Measurements from ENCODE around the gene ABRACL.
A peak's percentile ranks its signal among the peaks of the same experiment; 100 is the strongest.
"Not testable (repeated sequence)": the region's sequence is repeated elsewhere in the genome, so short reads cannot be mapped to it uniquely, and the experiment has no call there.

The ABRACL gene

DNA sequence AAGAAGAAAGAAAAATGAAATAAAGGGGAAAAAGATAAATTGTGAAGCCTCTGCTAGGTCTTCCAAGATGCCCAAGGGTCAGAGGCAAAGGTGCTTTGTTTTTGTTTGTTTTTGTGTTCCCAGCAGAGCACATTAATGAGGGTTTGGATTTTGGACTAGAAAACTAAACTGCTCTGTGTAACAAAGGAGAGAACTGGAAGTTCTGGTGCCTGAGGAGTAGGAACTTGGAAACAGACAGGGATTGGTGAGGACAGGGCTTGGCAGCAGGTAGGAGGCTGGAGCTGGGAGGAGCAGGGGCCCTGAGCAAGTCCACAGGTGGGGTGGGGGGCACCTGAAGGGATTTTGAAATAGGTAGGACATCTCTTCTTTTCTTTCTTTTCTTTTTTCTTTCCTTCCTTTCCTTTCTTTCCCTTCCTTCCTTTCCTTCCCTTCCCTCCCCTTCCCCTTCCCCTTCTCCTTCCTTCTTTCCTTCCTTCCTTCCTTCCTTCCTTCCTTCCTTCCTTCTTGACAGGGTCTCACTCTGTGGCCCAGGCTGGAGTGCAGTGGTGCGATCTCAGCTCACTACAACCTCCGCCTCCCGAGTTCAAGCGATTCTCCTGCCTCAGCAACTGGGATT, 15.3 kb upstream of the ABRACL start:
- DNase-seq, result no peak

DNA sequence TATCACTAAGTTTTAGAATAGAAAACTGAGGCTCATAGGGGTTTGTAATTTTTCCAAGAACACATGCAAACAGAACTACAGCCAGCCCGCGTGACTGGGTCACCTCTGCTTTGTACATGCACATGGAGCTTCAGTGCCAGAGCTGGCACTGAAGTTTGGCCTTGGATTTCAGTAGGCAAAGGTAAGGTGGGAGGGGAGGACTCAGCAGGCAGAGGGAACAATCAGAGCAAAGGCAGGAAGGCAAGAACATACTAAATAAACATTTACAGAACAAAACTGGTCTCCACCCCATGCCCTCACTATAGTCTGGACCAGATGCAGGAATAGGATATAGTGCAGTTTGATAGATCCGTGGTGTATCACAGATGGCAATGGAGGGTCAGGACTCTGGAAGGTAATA, 13.6 kb upstream of the ABRACL start:
- DNase-seq, result no peak

DNA sequence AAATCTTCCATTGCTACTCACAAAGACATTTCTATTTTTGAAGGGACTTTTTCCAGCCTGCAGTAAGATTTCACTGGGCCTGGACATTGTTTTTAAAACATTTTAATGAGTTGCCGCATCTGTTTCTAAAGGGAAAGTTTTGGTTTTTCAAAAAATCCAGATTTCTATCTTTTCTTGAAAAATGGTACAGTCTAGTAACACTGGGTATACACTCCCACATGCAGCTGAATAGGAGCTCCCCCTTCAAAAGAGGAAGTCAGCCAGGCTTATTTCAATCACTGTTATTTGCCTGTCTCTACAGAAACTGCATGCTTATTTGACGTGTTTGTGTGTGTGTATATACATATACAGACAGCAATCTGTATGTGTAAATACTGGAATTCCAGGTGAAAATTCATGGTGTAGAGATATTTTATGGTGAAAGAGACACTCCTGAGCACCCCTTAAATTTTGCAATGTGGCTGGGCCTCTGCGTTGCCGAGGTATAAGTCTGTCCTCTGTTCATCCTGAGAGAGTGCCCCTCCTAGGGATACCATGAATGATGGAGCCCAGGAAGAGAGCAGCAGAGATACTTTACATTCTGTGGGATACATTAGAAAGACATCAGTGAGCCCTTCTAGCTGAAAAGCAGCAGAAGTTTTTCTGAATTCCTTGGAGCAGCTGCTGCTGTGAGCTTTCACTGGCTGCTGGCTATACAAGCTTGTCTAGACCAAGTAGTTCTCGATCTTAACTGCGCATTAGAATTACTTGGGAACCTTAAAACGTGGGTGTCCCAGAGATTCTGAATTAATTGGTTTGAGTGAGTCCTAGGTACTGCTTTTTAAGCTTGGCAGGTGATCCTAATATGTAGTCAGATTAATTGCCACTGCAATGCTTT, 12.0 kb upstream of the ABRACL start:
- no peak for DNase-seq

GRCh38 chr6:139017227-139017626, 11.3 kb upstream of the ABRACL start:
- no peak for DNase-seq

DNA sequence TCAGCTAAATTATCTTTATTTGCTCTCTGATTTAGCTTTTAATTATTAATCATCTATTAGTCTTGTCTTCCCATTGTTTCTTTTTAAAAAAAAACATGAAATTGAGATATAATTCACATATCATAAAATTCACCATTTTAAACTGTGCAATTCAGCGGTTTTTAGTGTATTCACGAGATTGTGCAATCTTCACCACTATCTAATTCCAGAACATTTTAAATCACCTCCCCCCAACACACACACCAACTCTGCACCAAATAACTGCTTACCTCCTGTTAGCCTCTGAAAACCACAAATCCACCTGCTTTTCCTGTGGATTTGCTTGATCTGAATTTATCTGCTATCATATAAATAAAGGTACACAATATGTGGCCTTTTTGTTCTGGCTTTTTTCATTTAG, 8.8 kb upstream of the ABRACL start:
- no peak for DNase-seq

DNA sequence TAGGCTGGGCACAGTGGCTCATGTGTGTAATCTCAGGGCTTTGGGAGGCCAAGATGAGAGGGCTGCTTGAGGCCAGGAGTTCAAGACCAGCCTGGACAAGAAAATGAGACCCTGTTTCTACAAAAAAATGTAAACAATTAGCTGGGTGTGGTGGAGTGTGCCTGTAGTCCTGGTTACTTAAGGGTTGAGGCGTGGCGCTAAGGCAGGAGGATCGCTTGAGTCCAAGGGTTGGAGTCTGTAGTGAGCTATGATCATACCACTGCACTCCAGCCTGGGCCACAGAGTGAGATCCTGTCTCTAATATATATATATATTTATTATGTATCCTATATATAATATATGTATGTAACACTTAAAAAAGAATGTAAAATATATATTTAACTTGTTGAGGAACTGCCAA, 7.9 kb upstream of the ABRACL start:
- DNase-seq, result no peak

- not testable (repeated sequence) for DNase-seq
Measured at GRCh38 chr6:139025416-139025815, 3.1 kb upstream of the ABRACL start.

DNA sequence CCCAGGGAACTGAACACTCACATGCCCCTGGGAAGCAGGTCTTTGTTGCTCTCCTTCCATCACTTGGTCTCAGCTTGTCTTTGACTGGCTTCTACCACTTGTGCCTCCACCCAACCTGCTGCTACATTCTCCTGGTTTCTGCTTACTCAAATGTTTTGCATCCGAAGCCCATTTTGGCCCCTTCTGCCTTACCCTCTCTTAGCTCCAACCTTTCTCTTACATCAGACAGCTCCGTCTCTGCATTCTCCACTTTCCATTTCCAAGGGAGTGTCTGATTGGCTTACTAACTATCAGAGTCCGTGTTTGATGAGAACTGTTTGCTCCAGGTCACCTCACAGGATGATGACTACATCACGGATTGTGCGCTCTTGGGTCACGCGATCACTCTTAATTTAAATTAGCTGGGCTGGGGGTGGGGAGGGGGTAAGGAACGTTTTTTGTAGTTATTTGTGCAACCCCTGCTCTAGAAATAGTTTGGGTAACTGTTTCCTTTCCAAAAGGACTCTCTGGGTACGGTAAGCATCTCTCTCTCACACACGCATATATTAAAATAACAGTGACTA, 844 bp upstream of the ABRACL start:
- DNase-seq, result peak; percentile 18 to 39

DNA sequence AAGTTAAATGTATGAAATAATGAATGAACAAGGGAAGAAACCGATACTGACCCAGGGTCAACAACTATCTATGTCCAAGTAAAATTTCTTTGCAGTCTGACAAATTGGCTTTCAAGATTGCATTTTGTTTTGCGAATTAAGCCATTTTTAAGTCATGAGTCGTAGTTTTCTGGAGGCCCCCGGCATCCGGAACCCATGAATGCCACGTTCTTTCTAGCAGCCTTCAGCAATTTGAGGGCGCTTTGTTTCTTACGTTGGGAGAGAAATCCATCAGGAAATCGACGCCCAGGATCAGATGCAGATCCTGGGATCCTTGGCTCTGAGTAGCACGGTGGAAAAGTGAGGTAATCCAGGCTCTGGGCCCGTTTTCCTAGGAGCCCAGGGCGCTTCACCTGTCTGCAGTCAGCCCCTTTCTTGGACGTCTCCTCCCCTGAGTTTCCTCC, 309 bp upstream of the ABRACL start:
- DNase-seq, result no peak

GRCh38 chr6:139029470-139030227, 1.1 kb downstream of the ABRACL start:
- no peak for DNase-seq

DNA sequence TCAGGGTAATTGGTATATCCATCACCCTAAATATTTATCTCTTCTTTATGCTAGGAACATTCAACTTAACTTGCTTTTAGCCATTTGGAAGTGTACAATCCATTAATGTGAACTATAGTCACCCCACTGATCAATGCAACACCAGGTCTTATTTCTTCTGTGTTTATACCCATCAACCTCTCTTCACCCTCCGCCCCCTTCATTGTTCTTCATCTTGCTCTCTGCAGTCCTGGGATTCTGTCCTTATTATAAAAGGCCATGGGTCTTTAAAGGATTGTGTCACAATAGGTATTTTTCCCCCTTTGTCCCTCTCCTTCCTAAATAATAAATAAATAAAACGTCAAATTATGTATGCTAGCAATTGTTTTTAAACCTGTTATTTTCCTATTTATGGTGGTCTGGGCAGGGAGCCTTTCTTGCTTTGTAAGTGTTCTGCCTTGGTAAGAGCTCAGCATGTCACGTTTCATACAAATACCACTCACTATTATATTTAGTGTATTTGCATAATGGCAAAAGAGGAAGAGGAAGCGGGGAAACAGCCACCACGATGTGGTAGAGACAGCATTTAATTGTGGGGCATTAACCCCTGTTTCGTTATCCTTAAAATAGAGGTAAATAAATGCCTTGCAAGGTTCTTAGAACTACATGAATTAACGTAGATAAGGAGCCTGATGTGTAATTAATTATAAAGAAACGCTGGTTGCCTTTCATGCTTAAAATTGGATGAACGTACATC, 1.9 kb downstream of the ABRACL start:
- DNase-seq, result no peak

GRCh38 chr6:139037490-139037889, 8.9 kb downstream of the ABRACL start:
- no peak for DNase-seq

GRCh38 chr6:139044250-139044649, 15.7 kb downstream of the ABRACL start:
- no peak for DNase-seq

GRCh38 chr6:139047677-139048076, 19.1 kb downstream of the ABRACL start:
- no peak for DNase-seq

- DNase-seq, result not testable (repeated sequence)
Measured at GRCh38 chr6:139048912-139049311, 20.4 kb downstream of the ABRACL start.

- not testable (repeated sequence) for DNase-seq
Measured at GRCh38 chr6:139050131-139050769, 21.7 kb downstream of the ABRACL start.

DNA sequence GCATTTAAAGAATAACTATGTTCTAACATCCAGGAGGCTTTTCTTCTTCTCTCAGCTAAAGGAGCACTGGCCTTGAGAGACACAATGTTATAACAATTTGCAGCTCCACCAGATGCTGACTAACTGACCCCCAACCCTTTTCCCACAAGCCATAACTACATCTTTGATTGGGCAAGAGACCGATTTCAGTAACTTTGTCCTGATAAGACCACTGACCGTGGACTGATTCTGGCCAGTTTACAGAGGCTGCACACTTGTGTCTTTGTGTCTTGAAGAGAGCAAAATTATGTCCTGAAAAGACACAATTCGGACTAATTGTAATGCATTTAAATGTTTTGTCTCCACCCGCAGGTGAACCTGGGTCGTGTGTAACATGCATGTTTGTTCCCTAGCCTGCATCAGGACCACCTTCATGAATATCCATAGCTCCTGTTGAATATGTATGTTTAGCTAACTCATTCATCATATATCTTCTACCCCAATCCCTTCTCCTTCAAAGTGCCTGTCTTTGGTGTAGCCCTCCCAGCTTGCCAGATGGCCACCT, 22.3 kb downstream of the ABRACL start:
- DNase-seq, result no peak

- DNase-seq, result no peak
Measured at GRCh38 chr6:139051396-139052060, 23.0 kb downstream of the ABRACL start.

DNA sequence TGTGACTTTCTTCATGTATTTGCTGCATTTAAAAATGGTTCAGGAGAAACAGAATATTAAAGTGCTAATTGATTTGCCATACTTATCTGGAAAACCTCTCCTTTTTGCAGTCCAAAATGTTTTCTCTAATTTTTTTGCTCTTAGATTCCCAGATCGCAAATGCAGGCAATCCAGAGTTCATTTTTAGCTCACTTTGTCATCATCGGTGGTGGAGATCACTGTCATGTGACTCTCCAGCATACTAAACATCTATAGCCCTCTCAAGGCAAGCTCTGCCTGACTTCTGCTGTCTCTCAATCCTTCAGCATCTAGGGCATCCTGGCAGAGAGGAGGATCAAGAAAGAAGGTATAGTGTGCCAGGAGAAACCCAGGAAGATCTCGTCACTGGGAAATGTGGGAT, 24.8 kb downstream of the ABRACL start:
- DNase-seq, result no peak

DNA sequence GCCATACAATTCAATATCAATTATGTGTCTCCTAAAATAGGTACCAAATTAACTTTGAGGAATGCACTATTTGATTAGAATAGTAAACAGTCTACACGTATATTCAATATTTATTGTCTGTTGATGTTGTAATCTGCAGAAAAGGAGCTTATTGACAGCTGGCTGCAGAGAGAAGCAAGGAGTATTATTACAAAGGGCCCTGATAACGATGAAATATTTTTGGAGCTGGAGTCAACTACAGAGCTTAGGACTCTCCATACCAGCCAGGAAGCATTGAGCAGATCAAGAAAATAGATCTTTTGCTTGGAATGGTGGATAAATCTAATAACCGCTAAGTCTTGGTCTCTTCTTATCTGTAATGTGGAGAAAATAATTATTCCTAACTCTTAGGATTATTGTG, 25.5 kb downstream of the ABRACL start:
- no peak for DNase-seq

DNA sequence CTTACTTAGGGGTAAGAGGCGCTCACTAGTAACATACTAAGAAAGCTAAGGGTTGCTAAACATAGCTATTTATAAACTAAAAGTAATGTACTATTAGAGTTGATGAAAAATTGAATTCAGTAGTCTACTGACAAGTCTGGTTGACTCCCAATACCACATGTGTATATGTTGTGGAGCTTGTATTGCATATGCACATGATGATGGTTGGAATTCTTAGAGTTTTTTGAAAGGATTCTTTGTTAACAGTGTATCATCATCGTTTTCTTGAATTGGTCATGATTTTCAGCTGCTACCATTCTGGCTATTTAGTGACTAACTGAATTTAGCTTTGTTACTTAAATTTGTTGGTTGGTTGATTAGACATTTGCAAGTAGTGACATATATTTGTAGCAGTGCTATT, 27.2 kb downstream of the ABRACL start:
- DNase-seq, result no peak

Measured in activated CD4-positive, alpha-beta T cell treated with anti-CD3 and anti-CD28 coated beads for 4 hours (primary cell).